ENCODE measurements around the gene MACC1. TPM values are rescaled to one million over a fixed set of nuclear protein-coding genes. Genes with fewer than 3 reads are reported as not detected.
A peak's percentile ranks its signal among the peaks of the same experiment; 100 is the strongest.

MACC1 gene
- total and polyA plus RNA-seq, 9 of the 15 experiments (the other 6 are each of a cell fraction or from before 2014, with no cell fraction given), result 5.9 to 30.2 (median 10.4) TPM

GRCh38 chr7:20219446-20220292, 2.5 kb upstream of the MACC1 start (continued):
- TF ChIP-seq BRD4 (IDR thresholded peaks at IDR 0.05) (no peak), ZNF146 (CRISPR knock-in tag; IDR thresholded peaks at IDR 0.05; ENCODE audit: unreplicated experiment) (no peak), HNRNPUL1 (IDR thresholded peaks at IDR 0.05; ENCODE audit: low read length) (no peak), ZFP30 (CRISPR knock-in tag; IDR thresholded peaks at IDR 0.05; ENCODE audit: borderline replicate concordance) (no peak), HLTF (IDR thresholded peaks at IDR 0.05) (peak; percentile 99), ZBTB43 (CRISPR knock-in tag; IDR thresholded peaks at IDR 0.05) (peak; percentile 83), HOXB6 (CRISPR knock-in tag; IDR thresholded peaks at IDR 0.05; ENCODE audit: borderline replicate concordance) (no peak), ZNF584 (CRISPR knock-in tag; IDR thresholded peaks at IDR 0.05; ENCODE audit: low read depth) (peak; percentile 98), CHD4 (IDR thresholded peaks at IDR 0.05; ENCODE audit: insufficient read depth, insufficient replicate concordance, low read depth, low read length, poor library complexity, severe bottlenecking) (no peak), HDAC8 (tag; IDR thresholded peaks at IDR 0.05) (peak; percentile 81), C11orf30 (IDR thresholded peaks at IDR 0.05; ENCODE audit: low read depth) (peak; percentile 96), THRAP3 (IDR thresholded peaks at IDR 0.05; ENCODE audit: borderline replicate concordance) (no peak), ELF4 (CRISPR knock-in tag; IDR thresholded peaks at IDR 0.05) (peak; percentile 99)
- TF ChIP-seq, protein P1, sequence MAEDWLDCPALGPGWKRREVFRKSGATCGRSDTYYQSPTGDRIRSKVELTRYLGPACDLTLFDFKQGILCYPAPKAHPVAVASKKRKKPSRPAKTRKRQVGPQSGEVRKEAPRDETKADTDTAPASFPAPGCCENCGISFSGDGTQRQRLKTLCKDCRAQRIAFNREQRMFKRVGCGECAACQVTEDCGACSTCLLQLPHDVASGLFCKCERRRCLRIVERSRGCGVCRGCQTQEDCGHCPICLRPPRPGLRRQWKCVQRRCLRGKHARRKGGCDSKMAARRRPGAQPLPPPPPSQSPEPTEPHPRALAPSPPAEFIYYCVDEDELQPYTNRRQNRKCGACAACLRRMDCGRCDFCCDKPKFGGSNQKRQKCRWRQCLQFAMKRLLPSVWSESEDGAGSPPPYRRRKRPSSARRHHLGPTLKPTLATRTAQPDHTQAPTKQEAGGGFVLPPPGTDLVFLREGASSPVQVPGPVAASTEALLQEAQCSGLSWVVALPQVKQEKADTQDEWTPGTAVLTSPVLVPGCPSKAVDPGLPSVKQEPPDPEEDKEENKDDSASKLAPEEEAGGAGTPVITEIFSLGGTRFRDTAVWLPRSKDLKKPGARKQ (CRISPR knock-in tag; IDR thresholded peaks at IDR 0.05), result no peak
- TF ChIP-seq, protein P2, sequence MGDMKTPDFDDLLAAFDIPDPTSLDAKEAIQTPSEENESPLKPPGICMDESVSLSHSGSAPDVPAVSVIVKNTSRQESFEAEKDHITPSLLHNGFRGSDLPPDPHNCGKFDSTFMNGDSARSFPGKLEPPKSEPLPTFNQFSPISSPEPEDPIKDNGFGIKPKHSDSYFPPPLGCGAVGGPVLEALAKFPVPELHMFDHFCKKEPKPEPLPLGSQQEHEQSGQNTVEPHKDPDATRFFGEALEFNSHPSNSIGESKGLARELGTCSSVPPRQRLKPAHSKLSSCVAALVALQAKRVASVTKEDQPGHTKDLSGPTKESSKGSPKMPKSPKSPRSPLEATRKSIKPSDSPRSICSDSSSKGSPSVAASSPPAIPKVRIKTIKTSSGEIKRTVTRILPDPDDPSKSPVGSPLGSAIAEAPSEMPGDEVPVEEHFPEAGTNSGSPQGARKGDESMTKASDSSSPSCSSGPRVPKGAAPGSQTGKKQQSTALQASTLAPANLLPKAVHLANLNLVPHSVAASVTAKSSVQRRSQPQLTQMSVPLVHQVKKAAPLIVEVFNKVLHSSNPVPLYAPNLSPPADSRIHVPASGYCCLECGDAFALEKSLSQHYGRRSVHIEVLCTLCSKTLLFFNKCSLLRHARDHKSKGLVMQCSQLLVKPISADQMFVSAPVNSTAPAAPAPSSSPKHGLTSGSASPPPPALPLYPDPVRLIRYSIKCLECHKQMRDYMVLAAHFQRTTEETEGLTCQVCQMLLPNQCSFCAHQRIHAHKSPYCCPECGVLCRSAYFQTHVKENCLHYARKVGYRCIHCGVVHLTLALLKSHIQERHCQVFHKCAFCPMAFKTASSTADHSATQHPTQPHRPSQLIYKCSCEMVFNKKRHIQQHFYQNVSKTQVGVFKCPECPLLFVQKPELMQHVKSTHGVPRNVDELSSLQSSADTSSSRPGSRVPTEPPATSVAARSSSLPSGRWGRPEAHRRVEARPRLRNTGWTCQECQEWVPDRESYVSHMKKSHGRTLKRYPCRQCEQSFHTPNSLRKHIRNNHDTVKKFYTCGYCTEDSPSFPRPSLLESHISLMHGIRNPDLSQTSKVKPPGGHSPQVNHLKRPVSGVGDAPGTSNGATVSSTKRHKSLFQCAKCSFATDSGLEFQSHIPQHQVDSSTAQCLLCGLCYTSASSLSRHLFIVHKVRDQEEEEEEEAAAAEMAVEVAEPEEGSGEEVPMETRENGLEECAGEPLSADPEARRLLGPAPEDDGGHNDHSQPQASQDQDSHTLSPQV (IDR thresholded peaks at IDR 0.05), result peak; percentile 99
- TF ChIP-seq, protein P3, sequence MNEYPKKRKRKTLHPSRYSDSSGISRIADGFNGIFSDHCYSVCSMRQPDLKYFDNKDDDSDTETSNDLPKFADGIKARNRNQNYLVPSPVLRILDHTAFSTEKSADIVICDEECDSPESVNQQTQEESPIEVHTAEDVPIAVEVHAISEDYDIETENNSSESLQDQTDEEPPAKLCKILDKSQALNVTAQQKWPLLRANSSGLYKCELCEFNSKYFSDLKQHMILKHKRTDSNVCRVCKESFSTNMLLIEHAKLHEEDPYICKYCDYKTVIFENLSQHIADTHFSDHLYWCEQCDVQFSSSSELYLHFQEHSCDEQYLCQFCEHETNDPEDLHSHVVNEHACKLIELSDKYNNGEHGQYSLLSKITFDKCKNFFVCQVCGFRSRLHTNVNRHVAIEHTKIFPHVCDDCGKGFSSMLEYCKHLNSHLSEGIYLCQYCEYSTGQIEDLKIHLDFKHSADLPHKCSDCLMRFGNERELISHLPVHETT (CRISPR knock-in tag; conservative IDR thresholded peaks at IDR 0.05 in 1 of 2, IDR thresholded peaks at IDR 0.05 in 1 of 2), result peak in 1 of 2 experiments; percentile 95; a peak in 2 of 4 replicates
